Measurements from ENCODE around the gene CD38.

CD38 gene

GRCh38 chr4:15776871-15777648, 1.1 kb upstream of the CD38 start:
- no peak for TF ChIP-seq ZNF274 (IDR thresholded peaks at IDR 0.05; ENCODE audit: low read depth, low read length)
- no peak overlapping the region; the same call in 1 of the 2 replicates for H3K4me3 ChIP-seq (ENCODE audit: low read length)

- peak overlapping the region; percentile 97; the same call in 1 of the 2 replicates for H3K4me3 ChIP-seq (ENCODE audit: low read length)
Observed at GRCh38 chr4:15777697-15778288, 335 bp upstream of the CD38 start.

GRCh38 chr4:15779306-15779705, 1.2 kb downstream of the CD38 start:
- no peak for TF ChIP-seq ZNF274 (IDR thresholded peaks at IDR 0.05; ENCODE audit: low read depth, low read length)
- H3K4me3 ChIP-seq (ENCODE audit: low read length): peak overlapping the region; percentile 97

More at GRCh38 chr4:15777697-15778288, 335 bp upstream of the CD38 start:
- no peak for TF ChIP-seq ZNF274 (IDR thresholded peaks at IDR 0.05; ENCODE audit: low read depth, low read length)

- peak overlapping the region; percentile 97 for H3K4me3 ChIP-seq (ENCODE audit: low read length)
Observed at GRCh38 chr4:15779809-15780208, 1.7 kb downstream of the CD38 start.

GRCh38 chr4:15781427-15782095, 3.4 kb downstream of the CD38 start:
- H3K4me3 ChIP-seq (ENCODE audit: low read length): peak overlapping the region; percentile 57; the same call in 1 of the 2 replicates
- no peak for TF ChIP-seq ZNF274 (IDR thresholded peaks at IDR 0.05; ENCODE audit: low read depth, low read length)

More at GRCh38 chr4:15779809-15780208, 1.7 kb downstream of the CD38 start:
- no peak for TF ChIP-seq ZNF274 (IDR thresholded peaks at IDR 0.05; ENCODE audit: low read depth, low read length)

- TF ChIP-seq ZNF274 (IDR thresholded peaks at IDR 0.05; ENCODE audit: low read depth, low read length): no peak
- peak overlapping the region; percentile 27; the same call in 1 of the 2 replicates for H3K4me3 ChIP-seq (ENCODE audit: low read length)
Observed at GRCh38 chr4:15783676-15784075, 5.5 kb downstream of the CD38 start.

- no peak overlapping the region for H3K4me3 ChIP-seq (ENCODE audit: low read length)
- TF ChIP-seq ZNF274 (IDR thresholded peaks at IDR 0.05; ENCODE audit: low read depth, low read length): no peak
Observed at GRCh38 chr4:15784959-15785634, 7.0 kb downstream of the CD38 start.

GRCh38 chr4:15786743-15787142, 8.6 kb downstream of the CD38 start:
- no peak overlapping the region for H3K4me3 ChIP-seq (ENCODE audit: low read length)
- no peak for TF ChIP-seq ZNF274 (IDR thresholded peaks at IDR 0.05; ENCODE audit: low read depth, low read length)

- no peak for TF ChIP-seq ZNF274 (IDR thresholded peaks at IDR 0.05; ENCODE audit: low read depth, low read length)
- H3K4me3 ChIP-seq (ENCODE audit: low read length): no peak overlapping the region
Observed at GRCh38 chr4:15792974-15793373, 14.8 kb downstream of the CD38 start.

GRCh38 chr4:15793506-15794363, 15.6 kb downstream of the CD38 start:
- no peak overlapping the region for H3K4me3 ChIP-seq (ENCODE audit: low read length)

GRCh38 chr4:15794426-15794825, 16.3 kb downstream of the CD38 start:
- H3K4me3 ChIP-seq (ENCODE audit: low read length): no peak overlapping the region

More at GRCh38 chr4:15793506-15794363, 15.6 kb downstream of the CD38 start:
- no peak for TF ChIP-seq ZNF274 (IDR thresholded peaks at IDR 0.05; ENCODE audit: low read depth, low read length)

GRCh38 chr4:15794905-15795304, 16.8 kb downstream of the CD38 start:
- TF ChIP-seq ZNF274 (IDR thresholded peaks at IDR 0.05; ENCODE audit: low read depth, low read length): no peak
- H3K4me3 ChIP-seq (ENCODE audit: low read length): no peak overlapping the region

More at GRCh38 chr4:15794426-15794825, 16.3 kb downstream of the CD38 start:
- TF ChIP-seq ZNF274 (IDR thresholded peaks at IDR 0.05; ENCODE audit: low read depth, low read length): no peak

- no peak overlapping the region for H3K4me3 ChIP-seq (ENCODE audit: low read length)
- TF ChIP-seq ZNF274 (IDR thresholded peaks at IDR 0.05; ENCODE audit: low read depth, low read length): no peak
Observed at GRCh38 chr4:15797320-15797719, 19.2 kb downstream of the CD38 start.

Measured in GM08714 (cell line).